HepG2 (cell line): ENCODE measurements around the gene HOXA5. TPM values are rescaled to one million over a fixed set of nuclear protein-coding genes. Genes with fewer than 3 reads are reported as not detected.

Experiments used
- DR1 ChIP-seq: sonication (generic); formaldehyde crosslinking; IDR thresholded peaks from 2 replicates; pipeline ENCODE4 v1.8.0; 2021; ENCODE audit warnings: mild to moderate bottlenecking, missing genetic modification reagents, inconsistent platforms
- FOXC1 ChIP-seq: sonication (generic); formaldehyde crosslinking; IDR thresholded peaks from 2 replicates; pipeline ENCODE4 v1.8.0; 2022; ENCODE audit warnings: mild to moderate bottlenecking, missing genetic modification reagents, borderline replicate concordance
- NR2C2 ChIP-seq: sonication (generic); formaldehyde crosslinking; IDR thresholded peaks from 2 replicates; pipeline ENCODE4 v1.4.0; 2020; ENCODE audit warnings: missing genetic modification reagents, mild to moderate bottlenecking, moderate library complexity, borderline replicate concordance
- NR2F1 ChIP-seq, 2 experiments: fragments of 450-650 bp in 1 of 2; formaldehyde crosslinking in 1 of 2; IDR thresholded peaks; 2 replicates each; pipeline versions ENCODE4 v1.5.0 to v1.6.1; 2016 to 2020; ENCODE audit warnings: mild to moderate bottlenecking in 1 of 2, missing compliant biosample characterization in 1 of 2, missing genetic modification reagents in 1 of 2, moderate library complexity in 1 of 2
- PRDM4 ChIP-seq: sonication (generic); formaldehyde crosslinking; IDR thresholded peaks from 2 replicates; pipeline ENCODE4 v1.9.0; 2021; ENCODE audit warnings: missing genetic modification reagents, borderline replicate concordance
- RFXAP ChIP-seq: sonication (generic); formaldehyde crosslinking; IDR thresholded peaks from 2 replicates; pipeline ENCODE4 v1.4.0; 2020; ENCODE audit warnings: missing genetic modification reagents, borderline replicate concordance
- ZNF224 ChIP-seq: sonication (generic); formaldehyde crosslinking; IDR thresholded peaks from 2 replicates; pipeline ENCODE4 v1.5.0; 2020; ENCODE audit warnings: mild to moderate bottlenecking, missing genetic modification reagents
- ZNF430 ChIP-seq: sonication (generic); formaldehyde crosslinking; IDR thresholded peaks from 2 replicates; pipeline ENCODE4 v1.9.0; 2021; ENCODE audit warnings: mild to moderate bottlenecking, missing genetic modification reagents
- ZNF691 ChIP-seq: sonication (generic); formaldehyde crosslinking; IDR thresholded peaks from 2 replicates; pipeline ENCODE4 v1.4.0; 2020; ENCODE audit warnings: missing genetic modification reagents, low read depth, mild to moderate bottlenecking, borderline replicate concordance
- polyA plus RNA-seq, 8 experiments: library from polyadenylated mRNA; depleted of rRNA in 3 of 8; stranded (reverse) in 7 of 8; unstranded in 1 of 8; fragments of >200 nt; fragmentation: Illumina TruSeq in 4 of 8; extraction: Trizol in 4 of 8; gene quantifications; 2 replicates each; pipeline versions ENCODE4 v1.2.1 to v1.2.3, GENCODE V29; 2011 to 2016; ENCODE audit warnings: low read depth in 4 of 8, missing spikeins in 1 of 8, mixed read lengths in 1 of 8; ENCODE audit not compliant: insufficient read depth in 1 of 8
- total RNA-seq, 5 experiments: library from RNA; depleted of rRNA; stranded (reverse); fragments of >200 nt; fragmentation: Illumina TruSeq; extraction: Trizol; gene quantifications; 2 replicates each; pipeline ENCODE4 v1.2.3, GENCODE V29; 2016; ENCODE audit warnings: low read depth in 1 of 5

The HOXA5 gene
- total and polyA plus RNA-seq, 2 of the 13 experiments (the other 11 are each of a cell fraction or from before 2014, with no cell fraction given): 3.2 to 3.6 TPM

GRCh38 chr7:27149842-27150567 lies 6.5 kb upstream of the HOXA5 start (continued):
- TF ChIP-seq FOXC1 (CRISPR knock-in tag): peak; percentile 20; the same call in 1 of the 2 replicates
- TF ChIP-seq ZNF691: peak; percentile 11; the same call in 1 of the 2 replicates
- no peak for TF ChIP-seq ZNF224
- 0 out of 2 replicates have a peak, but pooled peaks have one; percentile 8 for TF ChIP-seq DR1 (CRISPR knock-in tag)
- TF ChIP-seq PRDM4: no peak
- no peak for TF ChIP-seq RFXAP (CRISPR knock-in tag)
- no peak for TF ChIP-seq NR2C2 (CRISPR knock-in tag)
- TF ChIP-seq NR2F1 (CRISPR knock-in tag; IDR thresholded peaks at IDR 0.05): no peak
- TF ChIP-seq ZNF430 (CRISPR knock-in tag): 0 out of 2 replicates have a peak, but pooled peaks have one; percentile 72
